ENCODE results near the gene OVOL2.
A peak's percentile ranks its signal among the peaks of the same experiment; 100 is the strongest.
"Not testable (repeated sequence)": the region's sequence is repeated elsewhere in the genome, so short reads cannot be mapped to it uniquely, and the experiment has no call there.

Gene OVOL2

GRCh38 chr20:18056174-18057100 lies 1.3 kb downstream of the OVOL2 start:
- DNase-seq: no peak

- DNase-seq: peak; percentile 30
These were observed 2.5 kb downstream of the OVOL2 start for GRCh38 chr20:18055261-18055660.

- no peak for DNase-seq
These were observed 4.9 kb downstream of the OVOL2 start for GRCh38 chr20:18052856-18053255.

GRCh38 chr20:18050628-18051027 lies 7.1 kb downstream of the OVOL2 start:
- DNase-seq: no peak

GRCh38 chr20:18048176-18048575 lies 9.5 kb downstream of the OVOL2 start:
- peak; percentile 90 for DNase-seq

GRCh38 chr20:18046535-18046934 lies 11.2 kb downstream of the OVOL2 start:
- DNase-seq: no peak

- DNase-seq: no peak
These were observed 15.5 kb downstream of the OVOL2 start for GRCh38 chr20:18042229-18042628.

DNA sequence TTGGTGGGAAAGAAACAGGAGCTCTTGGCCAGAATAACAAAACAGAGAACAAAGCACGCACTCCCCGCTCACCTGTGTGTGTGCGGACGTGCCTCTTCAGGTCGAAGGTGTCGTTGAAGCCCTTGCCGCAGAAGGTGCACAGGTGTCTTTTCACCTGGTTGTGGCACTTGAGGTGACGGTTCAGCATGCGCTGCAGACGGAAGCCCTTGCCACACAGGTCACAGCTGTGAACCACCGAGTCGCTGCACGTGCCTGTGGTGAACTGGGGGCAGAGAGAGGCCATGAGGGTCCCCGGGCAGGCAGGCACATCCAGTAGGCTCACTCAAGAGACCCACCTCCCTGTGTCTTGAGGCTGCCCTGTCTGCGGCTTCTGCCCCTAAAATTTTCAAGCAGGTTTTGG lies 16.3 kb downstream of the OVOL2 start:
- DNase-seq: no peak

- no peak for DNase-seq
These were observed 18.7 kb downstream of the OVOL2 start for GRCh38 chr20:18039063-18039462.

DNA sequence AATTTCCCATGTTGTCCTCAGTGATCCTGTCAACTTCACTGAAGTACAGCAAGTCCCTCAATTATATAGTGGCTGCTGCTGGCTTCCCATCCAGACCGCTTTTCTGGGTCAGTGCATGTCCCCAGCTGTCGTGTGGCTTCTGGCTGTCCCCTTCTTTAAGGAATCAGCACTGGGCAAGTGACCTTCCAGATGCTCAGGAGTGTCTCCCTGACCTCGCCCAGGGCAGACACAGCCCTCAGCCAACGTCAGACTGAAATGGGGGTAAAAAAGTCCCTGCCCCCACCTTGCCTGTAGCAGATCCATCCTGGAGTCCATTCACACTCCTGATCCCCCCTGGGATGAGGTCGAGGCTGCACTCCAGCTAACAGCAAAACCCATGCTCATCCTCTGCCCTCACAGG lies 23.7 kb downstream of the OVOL2 start:
- no peak for DNase-seq

- no peak for DNase-seq
These were observed 24.5 kb downstream of the OVOL2 start for GRCh38 chr20:18032977-18033892.

GRCh38 chr20:18031888-18032509 lies 25.7 kb downstream of the OVOL2 start:
- DNase-seq: no peak

DNA sequence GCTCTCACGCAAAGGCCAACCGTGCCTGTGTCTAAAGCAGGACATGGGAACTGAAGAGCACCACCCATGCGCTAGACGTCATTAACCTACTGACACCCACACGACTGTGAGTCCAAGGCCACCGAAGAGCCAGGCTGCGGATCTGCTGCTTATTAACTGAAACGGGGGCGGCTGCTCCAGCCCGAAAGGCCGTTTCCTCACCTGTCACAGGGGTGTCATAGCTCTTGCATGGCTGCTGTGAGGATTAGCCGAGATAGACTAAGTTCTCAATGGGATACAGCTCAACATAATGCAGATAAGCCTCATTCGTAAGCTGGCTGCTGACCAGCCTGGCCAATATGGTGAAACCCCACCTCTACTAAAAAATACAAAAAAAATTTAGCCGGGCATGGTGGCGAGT lies 26.7 kb downstream of the OVOL2 start:
- DNase-seq: no peak

DNA sequence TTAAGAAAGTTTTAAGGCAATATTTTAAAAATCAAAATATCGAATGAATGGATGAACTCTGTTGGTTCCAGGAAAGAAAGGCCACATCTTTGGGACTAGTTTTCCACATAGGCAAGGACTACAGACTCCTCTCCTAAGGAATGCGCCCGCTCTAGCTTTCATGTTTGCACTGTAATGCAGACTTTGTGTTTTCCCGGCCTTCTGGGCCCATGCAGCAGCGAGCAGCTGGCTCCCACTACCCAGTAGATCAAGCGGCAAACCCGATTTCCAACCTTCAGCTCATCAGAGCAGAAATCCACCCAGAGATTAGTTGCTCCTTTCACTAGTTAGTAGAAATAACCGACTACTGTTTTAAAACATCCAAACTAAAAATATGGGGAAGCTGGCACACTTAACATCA lies 27.7 kb downstream of the OVOL2 start:
- no peak for DNase-seq

- not testable (repeated sequence) for DNase-seq
These were observed 30.7 kb downstream of the OVOL2 start for GRCh38 chr20:18027011-18027410.

GRCh38 chr20:18024606-18025127 lies 33.0 kb downstream of the OVOL2 start:
- no peak for DNase-seq

- DNase-seq: no peak
These were observed 36.8 kb downstream of the OVOL2 start for GRCh38 chr20:18020931-18021330.

DNA sequence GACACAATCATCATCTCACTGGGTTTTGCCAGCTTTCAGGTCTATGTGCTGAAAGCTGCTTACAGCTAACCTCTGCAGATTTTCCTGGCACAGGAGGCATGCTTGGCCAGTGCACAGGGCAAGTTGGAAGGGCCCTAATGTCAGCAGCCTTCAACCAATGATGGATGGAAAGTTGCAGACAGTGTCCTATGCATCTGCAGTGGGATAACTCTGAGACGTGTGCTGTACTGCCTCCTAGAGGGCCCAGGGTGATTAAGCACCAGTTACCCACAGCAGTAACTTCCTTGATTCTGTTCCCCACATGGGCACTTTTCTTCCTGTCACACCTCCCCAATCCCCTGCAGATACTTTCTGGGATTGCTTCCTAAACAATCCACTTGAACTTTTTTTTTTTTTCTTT lies 38.6 kb downstream of the OVOL2 start:
- DNase-seq: peak; percentile 71

DNA sequence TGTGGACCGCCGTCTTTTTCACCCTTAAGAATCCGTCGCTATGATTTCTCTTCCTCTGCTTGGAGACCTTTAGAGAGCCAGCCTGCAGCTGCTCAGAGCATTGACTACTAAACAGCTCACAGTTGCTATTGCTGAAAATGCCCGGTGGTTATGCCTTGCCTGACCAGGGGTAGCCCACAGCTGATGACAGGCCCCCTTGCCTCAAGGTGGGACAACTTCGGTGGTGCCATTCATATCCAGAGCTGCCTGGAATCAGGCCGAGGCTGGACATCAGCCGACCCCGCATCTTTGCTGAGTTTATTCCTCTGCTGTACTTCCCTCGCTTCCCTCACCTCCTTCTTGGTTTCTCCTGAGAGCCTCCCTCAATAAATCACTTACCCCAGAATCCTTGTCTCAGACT lies 39.6 kb downstream of the OVOL2 start:
- DNase-seq: no peak

DNA sequence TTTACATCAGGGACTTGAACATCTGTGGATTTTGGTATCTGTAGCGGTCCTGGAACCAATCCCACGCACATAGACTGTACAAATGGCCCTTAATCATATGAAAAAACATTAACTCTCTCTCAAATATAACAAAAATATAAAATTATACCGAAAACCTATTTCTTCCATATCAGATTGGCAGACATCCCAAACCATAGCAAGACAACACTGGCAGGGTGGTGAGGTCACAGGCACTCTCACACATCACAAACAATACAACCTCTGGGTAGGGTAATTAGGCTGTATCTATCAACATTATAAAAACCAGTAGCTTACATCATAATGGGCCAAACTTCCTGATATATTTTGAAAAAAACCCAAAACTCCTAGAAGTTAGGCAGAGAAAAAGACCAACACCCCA lies 40.9 kb downstream of the OVOL2 start:
- no peak for DNase-seq

DNA sequence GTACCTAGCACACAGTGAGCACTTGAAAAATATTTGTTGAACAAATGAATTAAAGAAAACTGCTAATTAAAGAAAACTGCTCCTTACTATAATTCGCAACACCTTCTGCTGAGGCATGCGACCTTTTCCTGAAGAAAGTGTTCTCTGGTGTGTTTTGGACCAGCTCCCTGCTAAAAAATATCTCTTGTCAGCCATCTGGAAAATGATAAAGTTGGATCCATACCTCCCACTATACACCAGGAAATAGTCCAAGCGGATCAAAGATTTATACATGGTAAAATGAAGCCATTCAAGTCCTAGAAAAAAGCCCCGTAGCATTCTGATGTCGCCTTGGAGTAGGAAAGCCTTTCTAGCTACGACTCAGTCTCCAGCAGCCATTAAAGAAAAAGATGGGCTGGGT lies 43.3 kb downstream of the OVOL2 start:
- no peak for DNase-seq

DNA sequence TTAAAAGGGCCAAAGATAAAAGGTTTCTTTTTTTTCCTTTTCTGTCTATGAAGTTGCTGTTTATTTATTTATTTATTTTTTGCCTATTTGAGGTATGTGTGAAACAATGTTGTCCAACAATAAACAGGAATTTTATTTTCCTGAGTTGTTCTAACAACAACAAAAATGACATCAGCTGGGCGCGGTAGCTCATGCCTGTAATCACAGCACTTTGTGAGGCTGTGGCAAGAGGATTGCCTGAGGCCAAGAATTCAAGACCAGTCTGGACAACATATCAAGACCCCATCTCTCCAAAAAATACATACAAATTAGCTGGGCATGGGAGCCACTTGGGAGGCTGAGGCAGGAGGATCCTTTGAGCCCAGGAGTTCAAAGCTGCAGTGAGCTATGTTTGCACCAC lies 44.8 kb downstream of the OVOL2 start:
- no peak for DNase-seq

Measured in MV-4-11 (cell line).